ENCODE data around the gene ADAM17.

Gene ADAM17

GRCh38 chr2:9582624-9583023 is 27.0 kb upstream of the ADAM17 start:
- Histone ChIP-seq H3K4me3 (ENCODE audit: severe bottlenecking) (no peak overlapping the region), H3K36me3 (ENCODE audit: low read depth) (peaks cover 45% of the 10 kb centered on the region), H3K27ac (ENCODE audit: poor library complexity, severe bottlenecking) (no peak overlapping the region), H3K27me3 (ENCODE audit: insufficient read depth, poor library complexity, severe bottlenecking) (no peaks in the 10 kb centered on the region), H3K4me1 (ENCODE audit: insufficient read depth, poor library complexity, severe bottlenecking) (no peaks in the 10 kb centered on the region), H3K9me3 (ENCODE audit: severe bottlenecking) (no peaks in the 10 kb centered on the region)
- DNase-seq (ENCODE audit: low spot score) (no peak), ATAC-seq (ENCODE audit: low read depth) (no peak)
- no peak for TF ChIP-seq CTCF (IDR thresholded peaks at IDR 0.05; ENCODE audit: poor library complexity, severe bottlenecking)

- H3K27ac ChIP-seq (ENCODE audit: poor library complexity, severe bottlenecking) = no peak overlapping the region
Measured at GRCh38 chr2:9578467-9579235, 23.0 kb upstream of the ADAM17 start.

GRCh38 chr2:9574331-9574730 is 18.7 kb upstream of the ADAM17 start:
- ATAC-seq (ENCODE audit: low read depth) = no peak
- no peak overlapping the region for H3K4me3 ChIP-seq (ENCODE audit: severe bottlenecking)
- H3K36me3 ChIP-seq (ENCODE audit: low read depth) = no peaks in the 10 kb centered on the region
- no peak for DNase-seq (ENCODE audit: low spot score)
- no peak for TF ChIP-seq CTCF (IDR thresholded peaks at IDR 0.05; ENCODE audit: poor library complexity, severe bottlenecking)
- no peak overlapping the region for H3K27ac ChIP-seq (ENCODE audit: poor library complexity, severe bottlenecking)
- no peaks in the 10 kb centered on the region for H3K9me3 ChIP-seq (ENCODE audit: severe bottlenecking)
- H3K27me3 ChIP-seq (ENCODE audit: insufficient read depth, poor library complexity, severe bottlenecking) = no peaks in the 10 kb centered on the region
- H3K4me1 ChIP-seq (ENCODE audit: insufficient read depth, poor library complexity, severe bottlenecking) = no peaks in the 10 kb centered on the region

More at GRCh38 chr2:9578467-9579235, 23.0 kb upstream of the ADAM17 start:
- TF ChIP-seq CTCF (IDR thresholded peaks at IDR 0.05; ENCODE audit: poor library complexity, severe bottlenecking) = no peak
- Histone ChIP-seq H3K4me1 (ENCODE audit: insufficient read depth, poor library complexity, severe bottlenecking) (no peaks in the 10 kb centered on the region), H3K4me3 (ENCODE audit: severe bottlenecking) (no peak overlapping the region), H3K27me3 (ENCODE audit: insufficient read depth, poor library complexity, severe bottlenecking) (no peaks in the 10 kb centered on the region), H3K36me3 (ENCODE audit: low read depth) (peaks cover 10% of the 10 kb centered on the region), H3K9me3 (ENCODE audit: severe bottlenecking) (no peaks in the 10 kb centered on the region)
- ATAC-seq (ENCODE audit: low read depth) = no peak; the same call in 2 of the 3 replicates
- DNase-seq (ENCODE audit: low spot score) = no peak

- H3K27ac ChIP-seq (ENCODE audit: poor library complexity, severe bottlenecking) = no peak overlapping the region
- no peak for TF ChIP-seq CTCF (IDR thresholded peaks at IDR 0.05; ENCODE audit: poor library complexity, severe bottlenecking)
- ATAC-seq (ENCODE audit: low read depth) = peak; percentile 26; the same call in 1 of the 3 replicates
- H3K27me3 ChIP-seq (ENCODE audit: insufficient read depth, poor library complexity, severe bottlenecking) = no peaks in the 10 kb centered on the region
- no peak overlapping the region for H3K4me3 ChIP-seq (ENCODE audit: severe bottlenecking)
- no peaks in the 10 kb centered on the region for H3K36me3 ChIP-seq (ENCODE audit: low read depth)
- DNase-seq (ENCODE audit: low spot score) = no peak
- H3K4me1 ChIP-seq (ENCODE audit: insufficient read depth, poor library complexity, severe bottlenecking) = no peaks in the 10 kb centered on the region
- no peaks in the 10 kb centered on the region for H3K9me3 ChIP-seq (ENCODE audit: severe bottlenecking)
Measured at GRCh38 chr2:9573840-9574239, 18.2 kb upstream of the ADAM17 start.

All from RWPE2 (cell line).